HCT116 (cell line): Measurements from ENCODE around the gene OTOGL. TPM values are rescaled to one million over a fixed set of nuclear protein-coding genes. Genes with fewer than 3 reads are reported as not detected.

Experiments
- ATAC-seq: fragments of 200-7000 bp; cut with Tn5 transposase; 2 replicates; pipeline ENCODE4 v1.9.1; 2020; ENCODE audit warnings: mild to moderate bottlenecking, moderate library complexity
- BruUV-seq: library from RNA; stranded (reverse); fragments of 400-500 nt; replicated peaks from 2 replicates; lab custom pipeline; 2021; lab: Mats Ljungman, UMichigan
- CTCF ChIA-PET: fragments of 300-600 bp; sonication (Branson Sonifier 250); formaldehyde crosslinking; loops from one replicate; lab custom pipeline; 2021; ENCODE audit warnings: antibody characterized with exemption; lab: Charles Lee
- POLR2A ChIA-PET: fragments of 300-600, 350-600 bp; sonication (Branson Sonifier 250); formaldehyde crosslinking; loops from one replicate; lab custom pipeline; 2021; ENCODE audit warnings: antibody characterized with exemption; lab: Charles Lee
- RAD21 ChIA-PET, 2 experiments: fragments of 300-600 bp; sonication (Branson Sonifier 250); formaldehyde crosslinking; loops; one replicate each; lab custom pipeline; 2023; ENCODE audit warnings: low total read pairs in 2 of 2; ENCODE audit not compliant: uncharacterized antibody in 2 of 2, unreplicated experiment in 2 of 2, low non-redundant PET in 1 of 2; lab: Charles Lee
- DNase-seq: peaks from one replicate; pipeline ENCODE4 v3.0.0-alpha.2; 2010; ENCODE audit warnings: low read depth, low spot score
- H2AFZ ChIP-seq: fragments of 200-600 bp; shearing (Covaris generic), sonication (generic); 2 replicates; pipeline ENCODE4 v1.6.1; 2017; ENCODE audit warnings: low read depth, mixed run types, mixed read lengths, antibody characterized with exemption, low read length; ENCODE audit not compliant: poor library complexity, severe bottlenecking
- H3K27ac ChIP-seq: 2 replicates; pipeline ENCODE4 v1.5.1; 2012; ENCODE audit warnings: low read depth, low read length
- H3K27me3 ChIP-seq: fragments of 200-600 bp; sonication (generic); 2 replicates; pipeline ENCODE4 v1.6.1; 2016; ENCODE audit warnings: mixed run types, low read length, mixed read lengths; ENCODE audit not compliant: insufficient read depth
- H3K36me3 ChIP-seq, 2 experiments: fragments of 200-500 bp in 1 of 2; fragments of 200-600 bp in 1 of 2; sonication (Bioruptor generic) in 1 of 2; sonication (generic) in 1 of 2; 2 replicates each; pipeline versions ENCODE4 v1.5.1 to v1.6.1; 2014 to 2016; ENCODE audit warnings: low read length in 2 of 2, inconsistent platforms in 1 of 2, mixed read lengths in 1 of 2, mixed run types in 1 of 2; ENCODE audit not compliant: insufficient read depth in 2 of 2, control insufficient read depth in 1 of 2
- H3K4me1 ChIP-seq, 2 experiments: fragments of 200-600 bp in 1 of 2; sonication (generic) in 1 of 2; 2 replicates each; pipeline versions ENCODE4 v1.5.1 to v1.6.1; 2012 to 2017; ENCODE audit warnings: low read length in 2 of 2, inconsistent platforms in 1 of 2, mild to moderate bottlenecking in 1 of 2, mixed read lengths in 1 of 2, mixed run types in 1 of 2, moderate library complexity in 1 of 2; ENCODE audit not compliant: insufficient read depth in 2 of 2, control insufficient read depth in 1 of 2
- H3K4me2 ChIP-seq: fragments of 200-600 bp; sonication (generic); 2 replicates; pipeline ENCODE4 v1.6.1; 2017; ENCODE audit warnings: mixed run types, low read length, mixed read lengths
- H3K4me3 ChIP-seq, 2 experiments: fragments of 200-600 bp in 1 of 2; sonication (generic) in 1 of 2; replicated peaks in 1 of 2; 2 replicates each; pipeline ENCODE4 v1.5.1; 2011 to 2016; ENCODE audit warnings: low read length in 2 of 2, control low read depth in 1 of 2, low read depth in 1 of 2, mild to moderate bottlenecking in 1 of 2, mixed read lengths in 1 of 2, mixed run types in 1 of 2
- H3K79me2 ChIP-seq: fragments of 200-600 bp; sonication (generic); 2 replicates; pipeline ENCODE4 v1.6.1; 2017; ENCODE audit warnings: mild to moderate bottlenecking, mixed run types, low read length, moderate library complexity, mixed read lengths; ENCODE audit not compliant: insufficient read depth
- H3K9ac ChIP-seq: fragments of 200-600 bp; sonication (generic); 2 replicates; pipeline ENCODE4 v1.6.1; 2016; ENCODE audit warnings: low read length, mixed read lengths
- H3K9me2 ChIP-seq: fragments of 200-600 bp; sonication (generic), shearing (Covaris generic); 2 replicates; pipeline ENCODE4 v1.6.1; 2017; ENCODE audit warnings: mixed run types, mild to moderate bottlenecking, moderate library complexity; ENCODE audit not compliant: insufficient read depth
- H3K9me3 ChIP-seq, 2 experiments: fragments of 200-500 bp in 1 of 2; fragments of 200-600 bp in 1 of 2; sonication (Bioruptor generic) in 1 of 2; sonication (generic) in 1 of 2; 2 replicates each; pipeline ENCODE4 v1.6.1; 2014 to 2017; ENCODE audit warnings: low read length in 2 of 2, mixed read lengths in 2 of 2, inconsistent platforms in 1 of 2, low read depth in 1 of 2, mild to moderate bottlenecking in 1 of 2, mixed run types in 1 of 2, moderate library complexity in 1 of 2; ENCODE audit not compliant: control insufficient read depth in 1 of 2, insufficient read depth in 1 of 2
- H4K20me1 ChIP-seq: fragments of 200-600 bp; sonication (generic), shearing (Covaris generic); 2 replicates; pipeline ENCODE4 v1.6.1; 2017; ENCODE audit warnings: mixed run types, mild to moderate bottlenecking, moderate library complexity; ENCODE audit not compliant: insufficient read depth
- EZH2 ChIP-seq: fragments of 200-600 bp; sonication (generic); IDR thresholded peaks from 2 replicates; pipeline ENCODE4 v1.6.1; 2017; ENCODE audit warnings: antibody characterized with exemption, mixed run types
- FOSL1 ChIP-seq: IDR thresholded peaks from 2 replicates; pipeline ENCODE4 v1.6.1; 2012; ENCODE audit warnings: low read depth
- JUND ChIP-seq: IDR thresholded peaks from 2 replicates; pipeline ENCODE4 v1.6.1; 2012
- POLR2AphosphoS5 ChIP-seq: IDR thresholded peaks from 2 replicates; pipeline ENCODE4 v1.6.1; 2011; ENCODE audit warnings: mild to moderate bottlenecking, low read depth, low read length, moderate library complexity
- RAD21 ChIP-seq: IDR thresholded peaks from 2 replicates; pipeline ENCODE4 v1.6.1; 2012; ENCODE audit warnings: low read depth, mild to moderate bottlenecking
- REST ChIP-seq: IDR thresholded peaks from 2 replicates; pipeline ENCODE4 v1.6.1; 2012; ENCODE audit warnings: low read depth
- SP1 ChIP-seq: IDR thresholded peaks from 2 replicates; pipeline ENCODE4 v1.6.1; 2012; ENCODE audit warnings: low read depth
- SRF ChIP-seq: IDR thresholded peaks from 2 replicates; pipeline ENCODE4 v1.6.1; 2012; ENCODE audit warnings: low read depth
- ZFX ChIP-seq: fragments of 450-650 bp; IDR thresholded peaks from 2 replicates; pipeline ENCODE4 v1.6.1; 2017
- intact Hi-C: fragments of 100-400 bp; cut with micrococcal nuclease; formaldehyde crosslinking; loops from 2 replicates; pipeline ENCODE4 v1.10.0; 2022
- total RNA-seq: library from RNA; stranded (reverse); gene quantifications from one replicate; pipeline ENCODE4 v1.2.1, GENCODE V29; 2021; ENCODE audit not compliant: unreplicated experiment
- TF ChIP-seq, protein P1 (sequence below), 3 experiments: fragments of 200-600 bp in 1 of 3; sonication (generic) in 1 of 3; IDR thresholded peaks in 2 of 3; conservative IDR thresholded peaks in 1 of 3; 2 replicates each; pipeline ENCODE4 v1.5.1; 2012 to 2017; ENCODE audit warnings: low read depth in 2 of 3, low read length in 2 of 3, antibody characterized with exemption in 1 of 3, borderline replicate concordance in 1 of 3, control low read depth in 1 of 3, mild to moderate bottlenecking in 1 of 3, mixed read lengths in 1 of 3, mixed run types in 1 of 3, moderate library complexity in 1 of 3; ENCODE audit not compliant: insufficient read depth in 1 of 3
- TF ChIP-seq, protein P2 (sequence below): IDR thresholded peaks from 2 replicates; pipeline ENCODE4 v1.6.1; 2011; ENCODE audit warnings: mild to moderate bottlenecking, low read length, moderate library complexity; ENCODE audit not compliant: insufficient replicate concordance; ENCODE audit errors: extremely low read depth

OTOGL gene
- total RNA-seq, 1 experiment from 2014 or later: not detected

GRCh38 chr12:80313209-80313608, 213.9 kb downstream of the OTOGL start:
- no peak for DNase-seq
- RAD21 ChIA-PET: no interaction called here
- no peaks in the 10 kb centered on the region for H3K9me2 ChIP-seq
- H4K20me1 ChIP-seq: no peaks in the 10 kb centered on the region
- no peak overlapping the region for H3K4me2 ChIP-seq
- TF ChIP-seq RAD21: peak; percentile 36; the same call in 1 of the 2 replicates
- TF ChIP-seq, protein P1, sequence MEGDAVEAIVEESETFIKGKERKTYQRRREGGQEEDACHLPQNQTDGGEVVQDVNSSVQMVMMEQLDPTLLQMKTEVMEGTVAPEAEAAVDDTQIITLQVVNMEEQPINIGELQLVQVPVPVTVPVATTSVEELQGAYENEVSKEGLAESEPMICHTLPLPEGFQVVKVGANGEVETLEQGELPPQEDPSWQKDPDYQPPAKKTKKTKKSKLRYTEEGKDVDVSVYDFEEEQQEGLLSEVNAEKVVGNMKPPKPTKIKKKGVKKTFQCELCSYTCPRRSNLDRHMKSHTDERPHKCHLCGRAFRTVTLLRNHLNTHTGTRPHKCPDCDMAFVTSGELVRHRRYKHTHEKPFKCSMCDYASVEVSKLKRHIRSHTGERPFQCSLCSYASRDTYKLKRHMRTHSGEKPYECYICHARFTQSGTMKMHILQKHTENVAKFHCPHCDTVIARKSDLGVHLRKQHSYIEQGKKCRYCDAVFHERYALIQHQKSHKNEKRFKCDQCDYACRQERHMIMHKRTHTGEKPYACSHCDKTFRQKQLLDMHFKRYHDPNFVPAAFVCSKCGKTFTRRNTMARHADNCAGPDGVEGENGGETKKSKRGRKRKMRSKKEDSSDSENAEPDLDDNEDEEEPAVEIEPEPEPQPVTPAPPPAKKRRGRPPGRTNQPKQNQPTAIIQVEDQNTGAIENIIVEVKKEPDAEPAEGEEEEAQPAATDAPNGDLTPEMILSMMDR (IDR thresholded peaks at IDR 0.05 in 2 of 3, conservative IDR thresholded peaks at IDR 0.05 in 1 of 3; ENCODE audit: borderline replicate concordance in 1 of 3, insufficient read depth in 1 of 3, low read depth in 2 of 3, low read length in 2 of 3): peak in 2 of 3 experiments; percentile 15 to 27; a peak in 1 of 6 replicates
- no peak for TF ChIP-seq ZFX
- no peak for TF ChIP-seq REST
- no peak for TF ChIP-seq SRF
- TF ChIP-seq SP1: no peak
- no peak for TF ChIP-seq JUND
- no peak for TF ChIP-seq EZH2
- TF ChIP-seq, protein P2, sequence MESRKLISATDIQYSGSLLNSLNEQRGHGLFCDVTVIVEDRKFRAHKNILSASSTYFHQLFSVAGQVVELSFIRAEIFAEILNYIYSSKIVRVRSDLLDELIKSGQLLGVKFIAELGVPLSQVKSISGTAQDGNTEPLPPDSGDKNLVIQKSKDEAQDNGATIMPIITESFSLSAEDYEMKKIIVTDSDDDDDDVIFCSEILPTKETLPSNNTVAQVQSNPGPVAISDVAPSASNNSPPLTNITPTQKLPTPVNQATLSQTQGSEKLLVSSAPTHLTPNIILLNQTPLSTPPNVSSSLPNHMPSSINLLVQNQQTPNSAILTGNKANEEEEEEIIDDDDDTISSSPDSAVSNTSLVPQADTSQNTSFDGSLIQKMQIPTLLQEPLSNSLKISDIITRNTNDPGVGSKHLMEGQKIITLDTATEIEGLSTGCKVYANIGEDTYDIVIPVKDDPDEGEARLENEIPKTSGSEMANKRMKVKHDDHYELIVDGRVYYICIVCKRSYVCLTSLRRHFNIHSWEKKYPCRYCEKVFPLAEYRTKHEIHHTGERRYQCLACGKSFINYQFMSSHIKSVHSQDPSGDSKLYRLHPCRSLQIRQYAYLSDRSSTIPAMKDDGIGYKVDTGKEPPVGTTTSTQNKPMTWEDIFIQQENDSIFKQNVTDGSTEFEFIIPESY: no peak
- TF ChIP-seq FOSL1: no peak
- TF ChIP-seq POLR2AphosphoS5: no peak
- H3K9ac ChIP-seq: no peak overlapping the region
- POLR2A ChIA-PET: no interaction called here
- intact Hi-C loops: loop anchor here (10.0 kb wide), 1 partner anchor 452 kb away; no protein-coding TSS in a partner anchor
- H3K79me2 ChIP-seq: no peaks in the 10 kb centered on the region
- CTCF ChIA-PET: interaction anchor here (1.5 to 1.9 kb wide), 2 partner anchors 118 to 945 kb away, joined by 4 to 6 read pairs; no protein-coding TSS in a partner anchor
- BruUV-seq: no TSS peak
- no peaks in the 10 kb centered on the region for H3K9me3 ChIP-seq
- no peak for ATAC-seq
- no peak overlapping the region for H3K4me3 ChIP-seq
- no peak overlapping the region for H3K27ac ChIP-seq
- no peak overlapping the region for H2AFZ ChIP-seq
- no peaks in the 10 kb centered on the region for H3K36me3 ChIP-seq
- H3K4me1 ChIP-seq: no peaks in the 10 kb centered on the region
- H3K27me3 ChIP-seq: no peaks in the 10 kb centered on the region
